ENCODE data around the gene BCO2. TPM values are rescaled to one million over a fixed set of nuclear protein-coding genes. Genes with fewer than 3 reads are reported as not detected.

Gene BCO2
- total RNA-seq, 4 donors from 2014 or later, result 2.9 to 5.8 (median 4.2) TPM

DNA sequence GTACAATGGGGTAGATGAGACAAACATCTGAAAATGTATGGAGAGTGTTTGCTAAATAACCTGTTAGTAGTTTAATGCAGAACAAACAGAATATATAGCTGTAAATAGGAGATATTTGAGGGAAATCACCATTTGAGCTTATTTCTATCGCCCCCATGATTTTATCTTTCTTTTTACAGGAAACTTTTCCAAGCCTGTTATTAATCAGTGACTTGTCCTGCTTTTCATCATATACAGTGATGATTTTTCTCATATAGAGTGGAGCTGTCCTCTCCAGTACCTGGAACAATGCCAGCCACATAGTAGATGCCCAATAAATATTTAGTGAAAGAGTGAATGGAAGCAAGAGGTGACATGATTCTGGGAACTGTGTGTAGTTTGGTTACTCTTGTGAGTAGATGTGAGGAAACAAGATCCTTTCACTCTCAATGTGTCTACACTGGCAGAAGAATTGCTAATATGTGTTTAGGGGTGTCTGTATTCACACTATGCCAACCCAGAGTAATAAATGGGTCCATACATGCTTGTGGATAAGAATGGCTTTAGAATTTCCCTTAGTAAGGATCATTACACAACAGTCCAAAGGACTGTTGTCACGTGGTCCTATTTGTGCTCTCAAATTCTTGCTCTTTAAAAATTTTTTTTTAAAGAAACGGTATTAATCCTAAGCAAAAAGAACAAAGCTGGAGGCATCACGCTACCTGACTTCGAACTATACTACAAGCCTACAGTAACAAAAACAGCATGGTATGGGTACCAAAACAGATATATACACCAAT, 48.6 kb downstream of the BCO2 start:
- Histone ChIP-seq H3K4me1 (peaks cover 10 to 11% of the 10 kb centered on the region in 2 donors), H3K27me3 (no peaks in the 10 kb centered on the region), H3K27ac (no peak overlapping the region), H3K4me3 (no peak overlapping the region), H3K36me3 (peaks cover 0 to 5% of the 10 kb centered on the region in 2 donors), H3K9me3 (no peaks in the 10 kb centered on the region)
- ATAC-seq, result no peak
- in situ Hi-C loops (cut with MboI; ENCODE audit: low sequenced_read_pairs in 4 of 4) (loop anchor here (5.0 to 25.0 kb wide), 2 partner anchors 53 to 1063 kb away; no protein-coding TSS in a partner anchor), intact Hi-C loops (cut with DNase I; ENCODE audit: low total_unique reads) (loop anchor here (10.0 kb wide), 2 partner anchors 331 to 1091 kb away; partner anchors contain the start of gene TTC12)
- TF ChIP-seq CTCF (IDR thresholded peaks at IDR 0.05 in 4 of 5, conservative IDR thresholded peaks at IDR 0.05 in 1 of 5), result no peak
- TF ChIP-seq POLR2A (IDR thresholded peaks at IDR 0.05), result no peak
- no peak for DNase-seq

- Histone ChIP-seq H3K27ac (peak overlapping the region; percentile 95 to 99 (median 98)), H3K4me1 (peaks cover 10 to 11% of the 10 kb centered on the region in 2 donors), H3K4me3 (peak overlapping the region; percentile 81 to 92 (median 88)), H3K36me3 (peaks cover 0 to 22% of the 10 kb centered on the region in 2 donors), H3K9me3 (no peaks in the 10 kb centered on the region), H3K27me3 (no peaks in the 10 kb centered on the region)
- DNase-seq (peak in 1 of 2 donors; percentile 67), ATAC-seq (no peak)
- in situ Hi-C loops (cut with MboI; ENCODE audit: low sequenced_read_pairs in 4 of 4) (no loop called here), intact Hi-C loops (cut with DNase I; ENCODE audit: low total_unique reads) (loop anchor here (10.0 kb wide), 2 partner anchors 329 to 1089 kb away; partner anchors contain the start of gene TTC12)
- TF ChIP-seq CTCF (IDR thresholded peaks at IDR 0.05 in 4 of 5, conservative IDR thresholded peaks at IDR 0.05 in 1 of 5) (no peak), POLR2A (IDR thresholded peaks at IDR 0.05) (no peak)
Measured at GRCh38 chr11:112225753-112226061, 50.4 kb downstream of the BCO2 start.

DNA sequence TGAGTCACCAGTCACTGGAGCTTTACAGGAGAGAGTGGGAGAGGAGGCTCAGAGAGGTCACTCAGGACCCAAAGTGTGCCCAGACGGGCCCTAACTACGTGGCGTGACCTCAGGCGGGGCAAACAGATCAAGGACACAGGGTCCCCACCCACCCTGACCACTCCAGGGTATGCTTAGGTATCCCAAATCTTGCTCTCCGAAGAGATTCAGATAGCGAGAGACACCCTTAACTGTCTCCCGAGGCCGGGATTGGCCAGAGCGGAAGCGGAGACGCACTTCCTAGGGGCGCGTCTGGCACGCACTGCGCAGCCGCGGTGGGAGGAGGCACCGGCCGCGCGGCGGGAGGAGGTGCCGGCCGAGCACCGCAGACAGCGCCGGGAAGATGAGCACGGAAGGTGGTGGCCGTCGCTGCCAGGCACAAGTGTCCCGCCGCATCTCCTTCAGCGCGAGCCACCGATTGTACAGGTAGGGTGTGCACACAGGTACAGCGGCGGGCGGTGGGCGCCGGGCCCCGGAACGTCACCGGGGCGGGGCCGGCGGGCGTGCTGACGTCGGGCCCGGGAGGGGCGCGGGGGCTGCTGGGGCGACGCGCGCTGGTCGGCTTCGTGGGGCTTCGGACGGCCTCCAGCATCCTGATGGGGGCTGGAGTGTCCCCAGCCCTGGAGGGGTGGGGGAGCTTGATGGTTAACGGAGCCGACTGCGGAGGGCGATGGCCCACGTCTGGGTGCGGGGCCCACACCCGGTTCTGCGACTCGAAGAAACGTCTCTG, 50.9 kb downstream of the BCO2 start, which contains the start of gene PTS:
PTS (plus strand) TSS at position 367 of the 769 bp plus-strand sequence; CDS start at position 383, 16 bp downstream.
- peak within 1 kb of the TSS; percentile 81 to 92 (median 88) for H3K4me3 ChIP-seq
- intact Hi-C loops (cut with DNase I; ENCODE audit: low total_unique reads) (loop anchor here (10.0 kb wide), 2 partner anchors 329 to 1089 kb away; partner anchors contain the start of gene TTC12), in situ Hi-C loops (cut with MboI; ENCODE audit: low sequenced_read_pairs in 4 of 4) (no loop called here)
- TF ChIP-seq POLR2A (IDR thresholded peaks at IDR 0.05) (peak; percentile 83 to 93), CTCF (IDR thresholded peaks at IDR 0.05 in 4 of 5, conservative IDR thresholded peaks at IDR 0.05 in 1 of 5) (no peak)
- H3K27me3 ChIP-seq, result no peaks in the 10 kb centered on the region
- peaks cover 0 to 22% of the 10 kb centered on the region in 2 donors for H3K36me3 ChIP-seq
- H3K4me1 ChIP-seq, result peaks cover 10 to 11% of the 10 kb centered on the region in 2 donors
- peak within 1 kb of the TSS; percentile 95 to 99 (median 98) for H3K27ac ChIP-seq
- DNase-seq (peak; percentile 62 to 80), ATAC-seq (peak; percentile 97)
- no peaks in the 10 kb centered on the region for H3K9me3 ChIP-seq

DNA sequence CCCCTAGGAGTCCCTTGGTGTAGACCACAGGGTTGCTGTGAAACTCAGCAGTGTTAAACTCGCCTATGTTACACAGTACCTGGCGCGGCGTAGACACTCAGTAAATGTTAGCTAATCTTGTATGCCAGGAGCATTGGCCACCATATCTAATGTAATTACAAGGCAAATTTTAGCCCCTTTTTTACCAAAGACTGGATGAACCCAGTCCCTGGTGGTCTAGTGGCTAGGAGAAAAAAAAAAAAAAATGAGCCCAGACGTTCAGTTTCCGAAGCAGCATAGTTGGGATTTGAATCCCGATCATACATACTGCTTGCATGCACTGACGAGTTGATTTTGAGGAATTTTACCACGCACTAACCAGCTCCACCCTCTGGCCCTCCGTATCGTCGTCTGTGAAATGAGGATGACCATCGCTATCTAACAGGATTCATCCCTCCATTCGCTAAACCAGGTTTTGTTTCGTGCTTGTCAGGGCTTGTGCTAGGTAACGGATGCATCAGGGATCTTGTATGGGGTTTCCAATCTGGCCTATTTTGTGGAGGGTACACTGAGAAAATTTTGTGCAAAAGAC, 51.6 kb downstream of the BCO2 start:
- Histone ChIP-seq H3K27ac (peak overlapping the region; percentile 95 to 99 (median 98)), H3K4me3 (peak overlapping the region; percentile 81 to 92 (median 88)), H3K4me1 (peaks cover 10 to 11% of the 10 kb centered on the region in 2 donors), H3K36me3 (peaks cover 0 to 22% of the 10 kb centered on the region in 2 donors), H3K9me3 (no peaks in the 10 kb centered on the region), H3K27me3 (no peaks in the 10 kb centered on the region)
- in situ Hi-C loops (cut with MboI; ENCODE audit: low sequenced_read_pairs in 4 of 4) (no loop called here), intact Hi-C loops (cut with DNase I; ENCODE audit: low total_unique reads) (loop anchor here (10.0 kb wide), 2 partner anchors 328 to 1088 kb away; partner anchors contain the start of gene TTC12)
- no peak for TF ChIP-seq POLR2A (IDR thresholded peaks at IDR 0.05)
- no peak for TF ChIP-seq CTCF (IDR thresholded peaks at IDR 0.05 in 4 of 5, conservative IDR thresholded peaks at IDR 0.05 in 1 of 5)
- DNase-seq (no peak), ATAC-seq (peak; percentile 65 to 67)
